ENCODE results near the gene B4GALNT3. TPM values are rescaled to one million over a fixed set of nuclear protein-coding genes. Genes with fewer than 3 reads are reported as not detected.

Gene B4GALNT3
- total RNA-seq, 4 donors from 2014 or later = 9.7 to 45.3 (median 18.4) TPM

GRCh38 chr12:611721-612120 is 152.0 kb downstream of the B4GALNT3 start:
- no peak for TF ChIP-seq CTCF (IDR thresholded peaks at IDR 0.05)
- no peak for TF ChIP-seq POLR2A (IDR thresholded peaks at IDR 0.05)
- WGBS, 2 donors = 86 to 91% methylated on average over 3 of the region's 3 CpGs
- no peak for DNase-seq
- Histone ChIP-seq H3K36me3 (no peaks in the 10 kb centered on the region), H3K27ac (peak overlapping the region in 2 of 4 donors; percentile 12 to 72), H3K27me3 (no peaks in the 10 kb centered on the region), H3K4me1 (peaks cover 32 to 90% (median 59%) of the 10 kb centered on the region in 3 donors), H3K4me3 (no peak overlapping the region), H3K9me3 (no peaks in the 10 kb centered on the region)
- intact Hi-C loops (cut with DNase I) = no loop called here

GRCh38 chr12:612293-612692 is 152.6 kb downstream of the B4GALNT3 start:
- Histone ChIP-seq H3K4me3 (no peak overlapping the region), H3K27me3 (no peaks in the 10 kb centered on the region), H3K9me3 (no peaks in the 10 kb centered on the region), H3K36me3 (no peaks in the 10 kb centered on the region), H3K27ac (peak overlapping the region in 1 of 4 donors; percentile 13), H3K4me1 (peaks cover 30 to 90% (median 54%) of the 10 kb centered on the region in 3 donors)
- no peak for DNase-seq
- intact Hi-C loops (cut with DNase I) = no loop called here
- TF ChIP-seq POLR2A (IDR thresholded peaks at IDR 0.05) = no peak
- no peak for TF ChIP-seq CTCF (IDR thresholded peaks at IDR 0.05)
- WGBS, 2 donors = 72 to 93% methylated on average over 3 to 5 of the region's 7 CpGs

- Histone ChIP-seq H3K27ac (peak overlapping the region in 2 of 4 donors; percentile 13 to 20), H3K4me1 (peaks cover 24 to 90% (median 54%) of the 10 kb centered on the region in 3 donors), H3K27me3 (no peaks in the 10 kb centered on the region), H3K36me3 (no peaks in the 10 kb centered on the region), H3K9me3 (no peaks in the 10 kb centered on the region), H3K4me3 (no peak overlapping the region)
- WGBS, 2 donors = 87 to 95% methylated on average over 4 of the region's 4 CpGs
- no peak for TF ChIP-seq POLR2A (IDR thresholded peaks at IDR 0.05)
- DNase-seq = no peak
- intact Hi-C loops (cut with DNase I) = no loop called here
Observed at GRCh38 chr12:612886-613285, 153.1 kb downstream of the B4GALNT3 start.

Small RNA genes lying within 50 kb of the gene (small RNA-seq; reads per million reads assigned to genes)
- 0 reads per million in 4 donors for gene RNU7-103P

Other genes starting within 250 kb of the B4GALNT3 start
- gene SLC6A12, start 245.8 kb upstream of the B4GALNT3 start, total RNA-seq = under 1 TPM in 1 of 4 donors, not detected in 3; 0.57 TPM
- gene SLC6A13, start 197.1 kb upstream of the B4GALNT3 start, total RNA-seq = not detected
- 10 to 100 TPM; 20.5 to 56.6 (median 46.8) TPM for gene KDM5A, start 70.6 kb upstream of the B4GALNT3 start, total RNA-seq
- gene CCDC77, start 58.3 kb upstream of the B4GALNT3 start, total RNA-seq = 1 to 10 TPM; 4.3 to 7.8 (median 5.3) TPM
- 10 to 100 TPM in 1 of 4 donors, 1 to 10 TPM in 3; 2.2 to 14.9 (median 4.5) TPM for gene NINJ2, start 203.5 kb downstream of the B4GALNT3 start, total RNA-seq